ENCODE results near the gene PCCA. TPM values are rescaled to one million over a fixed set of nuclear protein-coding genes. Genes with fewer than 3 reads are reported as not detected.
"Not testable (repeated sequence)": the region's sequence is repeated elsewhere in the genome, so short reads cannot be mapped to it uniquely, and the experiment has no call there.

The PCCA gene
- total RNA-seq, 1 experiment from 2014 or later: 52.8 TPM

DNA sequence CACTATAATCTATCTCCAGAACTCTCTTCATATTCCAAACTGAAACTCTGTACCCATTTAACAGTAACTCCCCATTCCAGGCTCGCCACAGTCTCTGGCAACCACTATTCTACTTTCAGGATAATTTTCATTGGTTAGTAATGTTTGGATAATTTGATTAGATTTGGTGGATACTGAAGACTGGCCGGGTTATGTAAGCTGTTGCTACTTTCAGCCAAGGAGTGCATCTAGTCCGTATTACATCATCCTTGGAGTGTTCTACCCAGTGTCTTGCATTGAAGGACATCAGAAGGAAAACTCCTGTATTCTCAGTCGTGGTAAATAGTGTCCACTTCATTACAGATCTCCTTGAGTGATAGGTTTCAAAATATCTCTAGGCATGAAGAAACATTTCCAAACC, 60.5 kb downstream of the PCCA start (continued):
- TF ChIP-seq, protein P1, sequence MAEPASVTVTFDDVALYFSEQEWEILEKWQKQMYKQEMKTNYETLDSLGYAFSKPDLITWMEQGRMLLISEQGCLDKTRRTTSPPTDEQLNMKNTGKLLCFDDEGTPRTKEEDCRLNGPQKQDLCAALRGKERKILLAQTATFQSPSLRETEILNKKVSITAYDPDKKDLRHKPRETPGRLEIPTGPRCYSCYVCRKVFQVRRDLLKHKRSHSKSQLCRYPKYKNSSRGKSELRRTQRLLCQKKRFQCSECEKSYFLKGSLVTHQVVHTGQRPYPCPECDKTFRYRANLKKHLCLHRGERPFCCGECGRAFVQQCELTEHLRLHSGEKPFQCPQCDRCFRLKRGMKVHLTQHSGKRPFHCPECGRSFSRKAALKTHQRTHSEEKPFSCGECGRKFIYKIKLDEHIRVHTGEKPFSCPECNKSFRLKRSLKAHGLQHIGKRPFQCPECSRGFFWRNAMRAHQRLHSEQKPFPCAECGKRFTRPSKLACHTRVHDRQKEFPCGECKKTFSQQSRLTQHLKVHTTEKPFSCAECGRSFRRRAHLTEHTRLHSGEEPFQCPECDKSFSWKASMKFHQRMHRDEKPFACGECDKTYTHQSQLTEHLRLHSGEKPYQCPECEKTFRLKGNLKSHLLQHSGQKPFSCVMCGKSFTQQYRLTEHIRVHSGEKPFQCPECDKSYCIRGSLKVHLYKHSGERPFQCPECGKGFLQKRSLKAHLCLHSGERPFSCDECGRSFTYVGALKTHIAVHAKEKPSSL (CRISPR knock-in tag; conservative IDR thresholded peaks at IDR 0.05): no peak
- TF ChIP-seq TCF7 (CRISPR knock-in tag; IDR thresholded peaks at IDR 0.05; ENCODE audit: low read depth) (no peak), FOXJ3 (CRISPR knock-in tag; IDR thresholded peaks at IDR 0.05; ENCODE audit: borderline replicate concordance) (no peak), TP53 (CRISPR knock-in tag; IDR thresholded peaks at IDR 0.05) (no peak), SOX15 (CRISPR knock-in tag; IDR thresholded peaks at IDR 0.05) (no peak), PRRX2 (CRISPR knock-in tag; IDR thresholded peaks at IDR 0.05) (no peak), NR1H2 (CRISPR knock-in tag; IDR thresholded peaks at IDR 0.05) (no peak)

DNA sequence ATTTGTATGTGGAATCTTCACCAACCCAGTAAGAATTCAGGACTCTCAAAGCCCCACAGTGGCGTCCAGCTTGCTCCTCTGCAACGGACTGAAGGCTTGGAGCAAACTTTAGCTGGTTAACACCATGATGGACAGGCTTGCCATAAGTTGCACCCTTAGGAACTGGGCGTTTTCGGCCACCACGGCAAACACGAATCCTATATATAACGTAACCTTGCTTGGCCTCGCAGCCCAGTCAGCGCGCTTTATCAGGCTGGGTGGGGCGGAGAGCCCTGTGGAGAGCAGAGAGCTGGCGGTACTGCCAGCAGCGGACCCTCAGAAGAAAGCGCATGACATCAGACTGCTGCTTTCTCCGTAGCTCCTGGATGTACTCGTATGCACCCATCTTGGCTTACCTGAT, 61.8 kb downstream of the PCCA start:
- H3K36me3 Mint-ChIP-seq; ATAC-seq; POLR2A ChIA-PET; H3K9me3 Mint-ChIP-seq; H3K4me3 Mint-ChIP-seq; H3K27me3 Mint-ChIP-seq (ENCODE audit: low read depth); DNase-seq (ENCODE audit: low spot score): not testable (repeated sequence)
- CTCF ChIA-PET: interaction anchor here (0.8 kb wide), 1 partner anchor 21 kb away, joined by 3 read pairs; no protein-coding TSS in a partner anchor
- peaks cover 57% of the 10 kb centered on the region for H3K4me1 Mint-ChIP-seq
- TF ChIP-seq KAT7 (CRISPR knock-in tag; IDR thresholded peaks at IDR 0.05; ENCODE audit: borderline replicate concordance): 0 out of 2 replicates have a peak, but pooled peaks have one; percentile 28
- H3K27ac Mint-ChIP-seq: peak overlapping the region; percentile 87

DNA sequence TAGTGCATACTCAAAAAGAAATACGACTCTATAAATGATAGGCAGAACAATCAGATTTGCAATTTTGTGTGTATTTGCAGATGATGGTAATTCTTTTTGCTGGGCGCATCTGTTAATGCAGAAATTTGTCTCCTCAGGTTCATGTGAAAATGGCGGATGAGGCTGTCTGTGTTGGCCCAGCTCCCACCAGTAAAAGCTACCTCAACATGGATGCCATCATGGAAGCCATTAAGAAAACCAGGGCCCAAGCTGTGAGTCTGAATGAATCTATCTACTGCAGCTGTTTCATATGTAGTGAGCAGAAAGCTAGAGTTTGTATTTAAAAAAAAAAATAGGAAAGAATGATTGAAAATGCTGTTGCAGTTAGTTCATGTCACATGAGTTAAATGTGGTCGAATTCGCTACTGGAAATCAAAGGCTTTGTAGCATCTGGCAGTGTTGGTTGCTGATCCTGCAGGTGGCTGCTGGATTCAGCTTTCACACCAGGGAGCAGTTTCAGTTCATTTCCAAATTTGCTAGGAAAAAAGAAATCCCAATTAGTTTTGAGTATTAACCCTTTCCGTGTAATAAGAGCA, 66.0 kb downstream of the PCCA start:
- ATAC-seq (peak; percentile 51), DNase-seq (ENCODE audit: low spot score) (no peak)
- Mint-ChIP-seq H3K4me3 (0 out of 2 replicates have a peak overlapping the region, but pooled peaks have one; percentile 17), H3K27ac (peak overlapping the region; percentile 91), H3K36me3 (peaks cover 8% of the 10 kb centered on the region), H3K27me3 (ENCODE audit: low read depth) (no peaks in the 10 kb centered on the region), H3K4me1 (peaks cover 46% of the 10 kb centered on the region), H3K9me3 (no peaks in the 10 kb centered on the region)
- ChIA-PET CTCF (interaction anchor here (1.3 kb wide), 1 partner anchor 81 kb away, joined by 4 read pairs; no protein-coding TSS in a partner anchor), POLR2A (interaction anchor here (0.6 kb wide), 1 partner anchor 49 kb away, joined by 3 read pairs; no protein-coding TSS in a partner anchor)
- TF ChIP-seq, protein P2, sequence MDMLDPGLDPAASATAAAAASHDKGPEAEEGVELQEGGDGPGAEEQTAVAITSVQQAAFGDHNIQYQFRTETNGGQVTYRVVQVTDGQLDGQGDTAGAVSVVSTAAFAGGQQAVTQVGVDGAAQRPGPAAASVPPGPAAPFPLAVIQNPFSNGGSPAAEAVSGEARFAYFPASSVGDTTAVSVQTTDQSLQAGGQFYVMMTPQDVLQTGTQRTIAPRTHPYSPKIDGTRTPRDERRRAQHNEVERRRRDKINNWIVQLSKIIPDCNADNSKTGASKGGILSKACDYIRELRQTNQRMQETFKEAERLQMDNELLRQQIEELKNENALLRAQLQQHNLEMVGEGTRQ (CRISPR knock-in tag; IDR thresholded peaks at IDR 0.05): 0 out of 2 replicates have a peak, but pooled peaks have one; percentile 12
- no peak for TF ChIP-seq FOXK1 (CRISPR knock-in tag; IDR thresholded peaks at IDR 0.05)

DNA sequence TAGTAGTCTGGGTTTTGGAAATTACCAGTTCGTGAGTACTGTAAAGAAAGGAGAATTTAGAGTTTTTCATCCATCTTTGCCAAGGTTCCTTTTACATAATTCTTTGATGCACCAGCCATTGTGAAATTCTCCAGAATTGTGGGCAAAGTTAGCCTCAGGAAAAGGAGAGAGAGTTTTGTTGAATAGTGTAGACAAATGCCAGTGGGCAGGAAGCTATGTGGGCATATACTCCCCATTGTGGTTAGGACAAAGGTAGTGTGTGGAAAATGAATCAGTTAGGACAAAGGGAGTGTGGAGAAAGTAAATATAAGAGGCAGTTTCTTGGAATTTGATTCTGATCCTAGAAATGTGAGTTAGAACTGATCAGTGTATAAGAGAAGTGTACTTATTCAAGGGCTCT, 67.9 kb downstream of the PCCA start:
- no peak overlapping the region for H3K4me3 Mint-ChIP-seq
- no peaks in the 10 kb centered on the region for H3K9me3 Mint-ChIP-seq
- ChIA-PET POLR2A (no interaction called here), CTCF (no interaction called here)
- H3K27ac Mint-ChIP-seq: peak overlapping the region; percentile 95
- TF ChIP-seq NFATC4 (CRISPR knock-in tag; IDR thresholded peaks at IDR 0.05) (no peak), ZNF317 (CRISPR knock-in tag; IDR thresholded peaks at IDR 0.05; ENCODE audit: borderline replicate concordance, low read depth) (no peak), RELA (CRISPR knock-in tag; IDR thresholded peaks at IDR 0.05; ENCODE audit: borderline replicate concordance) (no peak), GABPB1 (CRISPR knock-in tag; IDR thresholded peaks at IDR 0.05) (no peak), NR3C1 (CRISPR knock-in tag; conservative IDR thresholded peaks at IDR 0.05; ENCODE audit: low read depth) (no peak), ZNF219 (CRISPR knock-in tag; IDR thresholded peaks at IDR 0.05; ENCODE audit: borderline replicate concordance) (no peak), HMGA2 (CRISPR knock-in tag; IDR thresholded peaks at IDR 0.05) (no peak), MYBL2 (CRISPR knock-in tag; IDR thresholded peaks at IDR 0.05) (no peak), RORB (CRISPR knock-in tag; IDR thresholded peaks at IDR 0.05) (no peak), ZNF263 (CRISPR knock-in tag; IDR thresholded peaks at IDR 0.05; ENCODE audit: low read depth) (no peak)
- TF ChIP-seq, protein P3, sequence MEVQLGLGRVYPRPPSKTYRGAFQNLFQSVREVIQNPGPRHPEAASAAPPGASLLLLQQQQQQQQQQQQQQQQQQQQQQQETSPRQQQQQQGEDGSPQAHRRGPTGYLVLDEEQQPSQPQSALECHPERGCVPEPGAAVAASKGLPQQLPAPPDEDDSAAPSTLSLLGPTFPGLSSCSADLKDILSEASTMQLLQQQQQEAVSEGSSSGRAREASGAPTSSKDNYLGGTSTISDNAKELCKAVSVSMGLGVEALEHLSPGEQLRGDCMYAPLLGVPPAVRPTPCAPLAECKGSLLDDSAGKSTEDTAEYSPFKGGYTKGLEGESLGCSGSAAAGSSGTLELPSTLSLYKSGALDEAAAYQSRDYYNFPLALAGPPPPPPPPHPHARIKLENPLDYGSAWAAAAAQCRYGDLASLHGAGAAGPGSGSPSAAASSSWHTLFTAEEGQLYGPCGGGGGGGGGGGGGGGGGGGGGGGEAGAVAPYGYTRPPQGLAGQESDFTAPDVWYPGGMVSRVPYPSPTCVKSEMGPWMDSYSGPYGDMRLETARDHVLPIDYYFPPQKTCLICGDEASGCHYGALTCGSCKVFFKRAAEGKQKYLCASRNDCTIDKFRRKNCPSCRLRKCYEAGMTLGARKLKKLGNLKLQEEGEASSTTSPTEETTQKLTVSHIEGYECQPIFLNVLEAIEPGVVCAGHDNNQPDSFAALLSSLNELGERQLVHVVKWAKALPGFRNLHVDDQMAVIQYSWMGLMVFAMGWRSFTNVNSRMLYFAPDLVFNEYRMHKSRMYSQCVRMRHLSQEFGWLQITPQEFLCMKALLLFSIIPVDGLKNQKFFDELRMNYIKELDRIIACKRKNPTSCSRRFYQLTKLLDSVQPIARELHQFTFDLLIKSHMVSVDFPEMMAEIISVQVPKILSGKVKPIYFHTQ (CRISPR knock-in tag; IDR thresholded peaks at IDR 0.05): no peak
- TF ChIP-seq, protein P4, sequence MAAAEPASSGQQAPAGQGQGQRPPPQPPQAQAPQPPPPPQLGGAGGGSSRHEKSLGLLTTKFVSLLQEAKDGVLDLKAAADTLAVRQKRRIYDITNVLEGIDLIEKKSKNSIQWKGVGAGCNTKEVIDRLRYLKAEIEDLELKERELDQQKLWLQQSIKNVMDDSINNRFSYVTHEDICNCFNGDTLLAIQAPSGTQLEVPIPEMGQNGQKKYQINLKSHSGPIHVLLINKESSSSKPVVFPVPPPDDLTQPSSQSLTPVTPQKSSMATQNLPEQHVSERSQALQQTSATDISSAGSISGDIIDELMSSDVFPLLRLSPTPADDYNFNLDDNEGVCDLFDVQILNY (CRISPR knock-in tag; IDR thresholded peaks at IDR 0.05): no peak
- TF ChIP-seq, protein P5, sequence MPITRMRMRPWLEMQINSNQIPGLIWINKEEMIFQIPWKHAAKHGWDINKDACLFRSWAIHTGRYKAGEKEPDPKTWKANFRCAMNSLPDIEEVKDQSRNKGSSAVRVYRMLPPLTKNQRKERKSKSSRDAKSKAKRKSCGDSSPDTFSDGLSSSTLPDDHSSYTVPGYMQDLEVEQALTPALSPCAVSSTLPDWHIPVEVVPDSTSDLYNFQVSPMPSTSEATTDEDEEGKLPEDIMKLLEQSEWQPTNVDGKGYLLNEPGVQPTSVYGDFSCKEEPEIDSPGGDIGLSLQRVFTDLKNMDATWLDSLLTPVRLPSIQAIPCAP (CRISPR knock-in tag; IDR thresholded peaks at IDR 0.05): no peak
- no peaks in the 10 kb centered on the region for H3K27me3 Mint-ChIP-seq (ENCODE audit: low read depth)
- H3K36me3 Mint-ChIP-seq: peaks cover 7% of the 10 kb centered on the region
- peaks cover 53% of the 10 kb centered on the region for H3K4me1 Mint-ChIP-seq
- DNase-seq (ENCODE audit: low spot score) (no peak), ATAC-seq (no peak)
